ENCODE data around the gene CCDC146.
"Not testable (repeated sequence)": the region's sequence is repeated elsewhere in the genome, so short reads cannot be mapped to it uniquely, and the experiment has no call there.

The CCDC146 gene

GRCh38 chr7:77200542-77200941 lies 78.1 kb downstream of the CCDC146 start:
- no peak for DNase-seq (ENCODE audit: low read depth in 2 of 2)

GRCh38 chr7:77202481-77202976 lies 80.1 kb downstream of the CCDC146 start:
- no peak for DNase-seq (ENCODE audit: low read depth in 2 of 2)

GRCh38 chr7:77205706-77206105 lies 83.3 kb downstream of the CCDC146 start:
- DNase-seq (ENCODE audit: low read depth in 2 of 2), result no peak

GRCh38 chr7:77208416-77208815 lies 86.0 kb downstream of the CCDC146 start:
- DNase-seq (ENCODE audit: low read depth in 2 of 2), result no peak

- DNase-seq (ENCODE audit: low read depth in 2 of 2), result no peak
Observed at GRCh38 chr7:77209479-77210139, 87.2 kb downstream of the CCDC146 start.

- no peak for DNase-seq (ENCODE audit: low read depth in 2 of 2)
Observed at GRCh38 chr7:77216181-77216845, 93.9 kb downstream of the CCDC146 start.

GRCh38 chr7:77217474-77218185 lies 95.2 kb downstream of the CCDC146 start:
- no peak for DNase-seq (ENCODE audit: low read depth in 2 of 2)

- not testable (repeated sequence) for DNase-seq (ENCODE audit: low read depth in 2 of 2)
Observed at GRCh38 chr7:77219701-77220331, 97.4 kb downstream of the CCDC146 start.

- no peak for DNase-seq (ENCODE audit: low read depth in 2 of 2)
Observed at GRCh38 chr7:77222065-77222464, 99.7 kb downstream of the CCDC146 start.

- no peak for DNase-seq (ENCODE audit: low read depth in 2 of 2)
Observed at GRCh38 chr7:77222819-77223218, 100.4 kb downstream of the CCDC146 start.

- no peak for DNase-seq (ENCODE audit: low read depth in 2 of 2)
Observed at GRCh38 chr7:77223261-77223660, 100.8 kb downstream of the CCDC146 start.

GRCh38 chr7:77226357-77226839 lies 104.0 kb downstream of the CCDC146 start:
- no peak for DNase-seq (ENCODE audit: low read depth in 2 of 2)

- not testable (repeated sequence) for DNase-seq (ENCODE audit: low read depth in 2 of 2)
Observed at GRCh38 chr7:77228795-77229194, 106.4 kb downstream of the CCDC146 start.

- DNase-seq (ENCODE audit: low read depth in 2 of 2), result no peak
Observed at GRCh38 chr7:77232467-77232866, 110.1 kb downstream of the CCDC146 start.

GRCh38 chr7:77235276-77235675 lies 112.9 kb downstream of the CCDC146 start:
- DNase-seq (ENCODE audit: low read depth in 2 of 2), result no peak

- DNase-seq (ENCODE audit: low read depth in 2 of 2), result no peak
Observed at GRCh38 chr7:77238703-77239136, 116.3 kb downstream of the CCDC146 start.

GRCh38 chr7:77239471-77239870 lies 117.1 kb downstream of the CCDC146 start:
- no peak for DNase-seq (ENCODE audit: low read depth in 2 of 2)

GRCh38 chr7:77242068-77242467 lies 119.7 kb downstream of the CCDC146 start:
- DNase-seq (ENCODE audit: low read depth in 2 of 2), result no peak

GRCh38 chr7:77242554-77242953 lies 120.1 kb downstream of the CCDC146 start:
- no peak for DNase-seq (ENCODE audit: low read depth in 2 of 2)

GRCh38 chr7:77244222-77244934 lies 122.0 kb downstream of the CCDC146 start:
- no peak for DNase-seq (ENCODE audit: low read depth in 2 of 2)

GRCh38 chr7:77245015-77245755 lies 122.8 kb downstream of the CCDC146 start:
- DNase-seq (ENCODE audit: low read depth in 2 of 2), result no peak

All from activated CD8-positive, alpha-beta memory T cell treated with anti-CD3 and anti-CD28 coated beads for 4 hours (primary cell).